Activated CD8-positive, alpha-beta T cell treated with anti-CD3 and anti-CD28 coated beads for 36 hours (primary cell): ENCODE results near the gene TMEM91. TPM values are rescaled to one million over a fixed set of nuclear protein-coding genes. Genes with fewer than 3 reads are reported as not detected.

Experiments
- ATAC-seq: fragments of 200-7000 bp; cut with Tn5 transposase; one replicate; pipeline ENCODE4 v1.10.0; 2021; ENCODE audit warnings: mild to moderate bottlenecking, moderate library complexity
- CTCF ChIA-PET: fragments of 350-600 bp; sonication (Branson Sonifier 250); formaldehyde crosslinking; loops from one replicate; lab custom pipeline; 2021; ENCODE audit warnings: antibody characterized with exemption; lab: Charles Lee
- POLR2A ChIA-PET: fragments of 350-600 bp; sonication (Branson Sonifier 250); formaldehyde crosslinking; loops from one replicate; lab custom pipeline; 2021; ENCODE audit warnings: antibody characterized with exemption; lab: Charles Lee
- DNase-seq: peaks from one replicate; pipeline ENCODE4 v3.0.0-alpha.2; 2020
- H3K27ac Mint-ChIP-seq: one replicate; pipeline ENCODE4 v1.8.0; 2021; ENCODE audit warnings: mild to moderate bottlenecking, mixed read lengths
- H3K27me3 Mint-ChIP-seq: one replicate; pipeline ENCODE4 v1.8.0; 2021; ENCODE audit warnings: mixed read lengths
- H3K36me3 Mint-ChIP-seq: one replicate; pipeline ENCODE4 v1.8.0; 2021; ENCODE audit warnings: low read depth, mixed read lengths
- H3K4me1 Mint-ChIP-seq: one replicate; pipeline ENCODE4 v1.8.0; 2021; ENCODE audit warnings: low read depth, mixed read lengths
- H3K4me3 Mint-ChIP-seq: one replicate; pipeline ENCODE4 v1.8.0; 2021; ENCODE audit warnings: mild to moderate bottlenecking, moderate library complexity, mixed read lengths
- H3K9me3 Mint-ChIP-seq: one replicate; pipeline ENCODE4 v1.8.0; 2021; ENCODE audit warnings: mixed read lengths
- CTCF ChIP-seq: fragments of 200-600 bp; IDR thresholded peaks from one replicate; pipeline ENCODE4 v1.8.0; 2022; ENCODE audit warnings: antibody characterized with exemption, mild to moderate bottlenecking
- intact Hi-C: fragments of 100-400 bp; cut with micrococcal nuclease; formaldehyde crosslinking; loops from one replicate; pipeline ENCODE4 v1.10.0; 2022
- total RNA-seq, 2 experiments: library from RNA; stranded (reverse); gene quantifications; one replicate each; pipeline ENCODE4 v1.2.3, GENCODE V29; 2021

Gene TMEM91
- total RNA-seq, 2 experiments from 2014 or later = 8.9 to 9.1 TPM

DNA sequence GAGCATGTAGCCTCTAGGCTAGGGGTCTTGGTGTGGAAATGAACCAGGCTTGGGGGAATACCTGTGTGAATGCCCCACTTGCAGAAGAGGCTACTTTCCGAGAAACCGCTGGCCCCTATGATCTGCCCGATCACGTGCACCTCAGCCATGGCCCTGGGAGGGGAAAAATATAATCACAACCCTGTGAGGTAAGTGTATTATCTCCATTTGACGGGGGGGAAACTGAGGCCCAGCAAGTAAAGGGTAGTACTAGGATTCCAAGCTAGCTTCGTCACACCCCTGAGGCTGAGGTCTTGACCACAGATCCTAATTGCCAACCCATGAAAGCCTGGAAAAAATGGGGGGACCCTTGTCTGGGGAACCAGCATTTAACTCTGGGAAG lies 13.0 kb upstream of the TMEM91 start:
- H3K4me1 Mint-ChIP-seq = peaks cover 30% of the 10 kb centered on the region
- no peaks in the 10 kb centered on the region for H3K27me3 Mint-ChIP-seq
- H3K4me3 Mint-ChIP-seq = peak overlapping the region; percentile 96
- H3K36me3 Mint-ChIP-seq = peaks cover 13% of the 10 kb centered on the region
- ChIA-PET CTCF (interaction anchor here (0.9 to 2.4 kb wide), 8 partner anchors 8 to 207 kb away, joined by 3 to 19 read pairs (median 4); partner anchors contain the start of genes TGFB1 and TMEM91), POLR2A (interaction anchor here (1.0 to 4.2 kb wide), 6 partner anchors 8 to 100 kb away, joined by 3 to 30 read pairs (median 4); no protein-coding TSS in a partner anchor)
- no peak for TF ChIP-seq CTCF
- ATAC-seq (no peak), DNase-seq (no peak)
- H3K9me3 Mint-ChIP-seq = no peaks in the 10 kb centered on the region
- intact Hi-C loops = no loop called here
- H3K27ac Mint-ChIP-seq = peak overlapping the region; percentile 99

GRCh38 chr19:41363753-41364523 lies 12.4 kb upstream of the TMEM91 start, which contains the start of gene B9D2:
B9D2 (minus strand) TSS chr19:41364149; CDS start chr19:41363519, 630 bp downstream.
- peak; percentile 99 for DNase-seq
- Mint-ChIP-seq H3K9me3 (no peaks in the 10 kb centered on the region), H3K27me3 (no peaks in the 10 kb centered on the region), H3K4me1 (peaks cover 28% of the 10 kb centered on the region), H3K27ac (peak within 1 kb of the TSS; percentile 99), H3K4me3 (peak within 1 kb of the TSS; percentile 96), H3K36me3 (peaks cover 11% of the 10 kb centered on the region)
- peak; percentile 96 for ATAC-seq
- intact Hi-C loops = no loop called here
- no peak for TF ChIP-seq CTCF
- CTCF ChIA-PET = interaction anchor here (0.8 to 2.4 kb wide), 13 partner anchors 9 to 233 kb away, joined by 3 to 19 read pairs (median 4); partner anchors contain the start of genes TGFB1 and TMEM91
- POLR2A ChIA-PET = interaction anchor here (1.0 to 4.2 kb wide), 8 partner anchors 9 to 101 kb away, joined by 3 to 30 read pairs (median 4); no protein-coding TSS in a partner anchor

GRCh38 chr19:41364524-41365391 lies 11.6 kb upstream of the TMEM91 start:
- CTCF ChIA-PET = interaction anchor here (0.7 to 2.4 kb wide), 15 partner anchors 8 to 232 kb away, joined by 3 to 19 read pairs (median 5); partner anchors contain the start of gene TGFB1
- peak overlapping the region; percentile 96 for H3K4me3 Mint-ChIP-seq
- no peak for DNase-seq

GRCh38 chr19:41366089-41366488 lies 10.2 kb upstream of the TMEM91 start:
- peaks cover 4% of the 10 kb centered on the region for H3K36me3 Mint-ChIP-seq
- peaks cover 21% of the 10 kb centered on the region for H3K4me1 Mint-ChIP-seq
- intact Hi-C loops = no loop called here
- CTCF ChIA-PET = interaction anchor here (0.6 to 1.0 kb wide), 3 partner anchors 9 to 82 kb away, joined by 3 to 4 read pairs (median 3); no protein-coding TSS in a partner anchor
- peak; percentile 57 for DNase-seq
- TF ChIP-seq CTCF = peak; percentile 30
- POLR2A ChIA-PET = interaction anchor here (4.2 kb wide), 1 partner anchor 11 kb away, joined by 20 read pairs; no protein-coding TSS in a partner anchor
- no peak overlapping the region for H3K27ac Mint-ChIP-seq
- no peaks in the 10 kb centered on the region for H3K9me3 Mint-ChIP-seq
- ATAC-seq = no peak
- no peak overlapping the region for H3K4me3 Mint-ChIP-seq
- no peaks in the 10 kb centered on the region for H3K27me3 Mint-ChIP-seq

More at GRCh38 chr19:41364524-41365391, 11.6 kb upstream of the TMEM91 start:
- Mint-ChIP-seq H3K36me3 (peaks cover 10% of the 10 kb centered on the region), H3K4me1 (peaks cover 25% of the 10 kb centered on the region), H3K27me3 (no peaks in the 10 kb centered on the region), H3K9me3 (no peaks in the 10 kb centered on the region), H3K27ac (peak overlapping the region; percentile 99)
- intact Hi-C loops = no loop called here
- POLR2A ChIA-PET = interaction anchor here (1.0 to 4.2 kb wide), 8 partner anchors 10 to 62 kb away, joined by 3 to 30 read pairs (median 4); no protein-coding TSS in a partner anchor
- no peak for ATAC-seq
- no peak for TF ChIP-seq CTCF
